A673 (cell line): Measurements from ENCODE around the gene SLC24A4. TPM values are rescaled to one million over a fixed set of nuclear protein-coding genes. Genes with fewer than 3 reads are reported as not detected.

Experiments used
- BruUV-seq: library from RNA; stranded (reverse); fragments of 400-500 nt; replicated peaks from 2 replicates; lab custom pipeline; 2021; lab: Mats Ljungman, UMichigan
- CTCF ChIA-PET: fragments of 300-600 bp; sonication (Branson Sonifier 250); formaldehyde crosslinking; loops from one replicate; lab custom pipeline; 2022; ENCODE audit warnings: antibody characterized with exemption; lab: Charles Lee
- POLR2A ChIA-PET: fragments of 300-600 bp; sonication (Branson Sonifier 250); formaldehyde crosslinking; loops from one replicate; lab custom pipeline; 2022; ENCODE audit warnings: antibody characterized with exemption; ENCODE audit not compliant: low non-redundant PET; lab: Charles Lee
- DNase-seq: peaks from one replicate; pipeline ENCODE4 v3.0.0-alpha.2; 2015; ENCODE audit warnings: low spot score
- H3K27ac ChIP-seq: fragments of 200-600 bp; sonication (generic); 2 replicates; pipeline ENCODE4 v1.5.1; 2016; ENCODE audit warnings: mixed run types, low read depth, mild to moderate bottlenecking, mixed read lengths, antibody characterized with exemption, low read length; ENCODE audit not compliant: poor library complexity, severe bottlenecking
- H3K27me3 ChIP-seq: fragments of 200-600 bp; sonication (generic); replicated peaks from 2 replicates; pipeline ENCODE4 v1.6.1; 2017; ENCODE audit warnings: mixed run types, low read depth, mild to moderate bottlenecking, mixed read lengths, antibody characterized with exemption, low read length; ENCODE audit not compliant: insufficient read depth, poor library complexity
- H3K36me3 ChIP-seq: fragments of 200-600 bp; sonication (generic); 2 replicates; pipeline ENCODE4 v1.6.1; 2016; ENCODE audit warnings: mixed run types, mild to moderate bottlenecking, mixed read lengths, antibody characterized with exemption, low read length; ENCODE audit not compliant: insufficient read depth, poor library complexity, severe bottlenecking
- H3K4me1 ChIP-seq: fragments of 200-600 bp; sonication (generic); 2 replicates; pipeline ENCODE4 v1.6.1; 2017; ENCODE audit warnings: mixed run types, mild to moderate bottlenecking, mixed read lengths, antibody characterized with exemption, low read length; ENCODE audit not compliant: insufficient read depth, poor library complexity, severe bottlenecking
- H3K4me3 ChIP-seq: fragments of 200-600 bp; sonication (generic); 2 replicates; pipeline ENCODE4 v1.5.1; 2016; ENCODE audit warnings: low read depth, mixed run types, mild to moderate bottlenecking, mixed read lengths, low read length; ENCODE audit not compliant: poor library complexity, severe bottlenecking
- H3K9me3 ChIP-seq: fragments of 200-600 bp; sonication (generic); 2 replicates; pipeline ENCODE4 v1.6.1; 2016; ENCODE audit warnings: mixed run types, low read depth, mild to moderate bottlenecking, mixed read lengths, antibody characterized with exemption, low read length; ENCODE audit not compliant: poor library complexity, severe bottlenecking
- CTCF ChIP-seq: fragments of 300-800, 200-600 bp; sonication (generic); conservative IDR thresholded peaks from 2 replicates; pipeline ENCODE4 v1.5.1; 2017; ENCODE audit warnings: low read depth, mild to moderate bottlenecking, antibody characterized with exemption, low read length, moderate library complexity, mixed read lengths
- EZH2 ChIP-seq: fragments of 200-600 bp; sonication (generic); IDR thresholded peaks from 2 replicates; pipeline ENCODE4 v1.6.1; 2017; ENCODE audit warnings: borderline replicate concordance, low read depth, mild to moderate bottlenecking, mixed read lengths, antibody characterized with exemption, low read length; ENCODE audit not compliant: poor library complexity, severe bottlenecking
- intact Hi-C: fragments of 100-400 bp; cut with micrococcal nuclease; formaldehyde crosslinking; loops from one replicate; pipeline ENCODE4 v1.10.0; 2022; ENCODE audit not compliant: unreplicated experiment
- total RNA-seq: library from RNA; stranded (reverse); gene quantifications from 2 replicates; pipeline ENCODE4 v1.2.3, GENCODE V29; 2021

The SLC24A4 gene
- total RNA-seq, 1 experiment from 2014 or later: 0.15 TPM

DNA sequence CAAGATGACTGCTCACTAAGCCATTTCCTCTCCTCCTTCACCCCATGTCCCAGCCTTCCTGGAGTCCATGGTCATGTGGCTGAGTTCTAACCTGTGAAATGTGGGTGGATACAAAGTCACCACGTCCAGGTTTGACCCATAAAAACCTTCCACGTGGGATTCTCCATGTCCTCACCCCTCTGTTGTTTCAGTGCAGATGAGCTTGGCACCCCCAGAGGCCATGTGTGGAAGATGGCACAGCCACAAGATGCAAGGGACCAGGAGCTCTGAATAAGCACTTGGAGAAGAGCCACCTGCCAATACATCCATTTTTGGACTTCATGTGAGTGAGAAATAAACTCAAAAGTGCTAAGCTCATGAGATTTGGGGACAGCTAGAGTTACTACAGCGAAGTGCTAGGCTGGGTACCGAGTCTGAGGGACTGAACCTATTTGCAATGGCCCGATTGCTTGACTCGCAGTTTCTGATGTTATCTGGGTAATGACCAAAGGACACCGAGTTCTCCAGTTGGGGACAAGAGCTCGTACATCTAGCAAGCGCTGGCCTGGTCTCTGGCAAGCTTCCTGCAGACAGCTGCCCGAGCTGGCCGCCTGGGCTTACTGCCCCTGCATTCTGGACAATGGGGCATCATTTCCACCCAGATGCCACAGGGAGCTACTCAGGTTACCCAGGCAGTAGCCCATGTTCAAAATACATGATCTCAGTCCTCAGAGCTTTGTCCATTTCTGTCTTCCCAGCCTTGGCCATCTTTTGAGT is 7.7 kb upstream of the SLC24A4 start:
- BruUV-seq: no TSS peak
- POLR2A ChIA-PET: interaction anchor here (0.5 kb wide), 1 partner anchor 39 kb away, joined by 8 read pairs; no protein-coding TSS in a partner anchor
- CTCF ChIA-PET: no interaction called here

DNA sequence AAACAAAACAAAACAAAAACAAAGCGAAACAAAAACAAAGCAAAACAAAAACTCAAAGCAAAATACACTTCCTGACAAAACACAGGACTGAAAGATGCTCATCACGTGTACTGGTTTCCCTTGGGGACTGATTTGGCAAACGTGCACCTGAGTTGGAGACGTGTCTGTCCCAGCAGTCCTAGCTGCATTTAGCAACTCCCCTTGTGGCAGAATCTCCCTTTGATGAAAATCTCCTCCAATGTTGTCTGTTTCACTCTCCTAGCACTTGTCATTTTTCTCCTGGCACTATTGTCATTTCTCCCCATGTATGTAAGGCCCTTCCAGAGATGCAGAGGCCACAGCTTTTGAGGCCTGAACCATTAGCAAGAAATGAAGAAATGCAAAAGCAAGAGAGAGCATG is 6.8 kb upstream of the SLC24A4 start:
- Histone ChIP-seq H3K4me1 (no peaks in the 10 kb centered on the region), H3K27ac (no peak overlapping the region), H3K4me3 (no peak overlapping the region), H3K36me3 (no peaks in the 10 kb centered on the region), H3K27me3 (peaks cover 22% of the 10 kb centered on the region), H3K9me3 (no peaks in the 10 kb centered on the region)
- BruUV-seq: no TSS peak
- intact Hi-C loops: no loop called here
- ChIA-PET POLR2A (no interaction called here), CTCF (no interaction called here)
- DNase-seq: no peak
- TF ChIP-seq EZH2 (no peak), CTCF (no peak)

More for the DNA sequence above, 7.7 kb upstream of the SLC24A4 start:
- Histone ChIP-seq H3K4me3 (no peak overlapping the region), H3K4me1 (no peaks in the 10 kb centered on the region), H3K27ac (no peak overlapping the region), H3K9me3 (no peaks in the 10 kb centered on the region), H3K27me3 (peaks cover 12% of the 10 kb centered on the region), H3K36me3 (no peaks in the 10 kb centered on the region)
- TF ChIP-seq CTCF (no peak), EZH2 (no peak)
- DNase-seq: no peak
- intact Hi-C loops: no loop called here

DNA sequence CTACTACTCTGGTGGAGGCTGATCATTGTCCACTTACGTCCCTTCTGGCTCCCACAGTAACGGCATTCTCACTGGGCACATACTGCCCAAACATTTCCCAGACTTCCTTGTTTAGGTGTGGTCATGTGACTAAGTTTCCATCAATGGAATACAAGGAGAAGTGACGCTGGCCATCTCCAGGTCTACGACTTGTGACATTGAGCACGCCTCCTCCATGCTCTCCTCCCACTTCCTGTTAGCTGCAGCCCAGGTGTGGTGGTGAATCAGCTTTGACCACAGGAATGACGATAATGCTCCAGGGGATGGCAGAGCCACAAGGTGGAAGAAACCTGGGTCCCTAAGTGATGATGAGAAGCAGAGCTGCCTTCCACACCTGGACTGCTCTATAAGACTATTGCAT is 6.0 kb upstream of the SLC24A4 start:
- no peaks in the 10 kb centered on the region for H3K9me3 ChIP-seq
- no peaks in the 10 kb centered on the region for H3K4me1 ChIP-seq
- intact Hi-C loops: no loop called here
- H3K36me3 ChIP-seq: no peaks in the 10 kb centered on the region
- peaks cover 29% of the 10 kb centered on the region for H3K27me3 ChIP-seq
- H3K27ac ChIP-seq: no peak overlapping the region
- BruUV-seq: no TSS peak
- no peak overlapping the region for H3K4me3 ChIP-seq
- CTCF ChIA-PET: no interaction called here
- TF ChIP-seq CTCF (no peak), EZH2 (no peak)
- DNase-seq: no peak
- POLR2A ChIA-PET: interaction anchor here (0.6 kb wide), 1 partner anchor 1048 kb away, joined by 3 read pairs; no protein-coding TSS in a partner anchor
